GM12865 (cell line): ENCODE measurements around the gene FHAD1.

Source experiments
- DNase-seq: peaks from one replicate; pipeline ENCODE4 v3.0.0; 2010; ENCODE audit warnings: low read depth
- H3K4me3 ChIP-seq: 2 replicates; pipeline ENCODE4 v1.5.1; 2011; ENCODE audit warnings: mild to moderate bottlenecking, low read depth, low read length, control low read depth
- TF ChIP-seq, protein P1 (sequence below): IDR thresholded peaks from 2 replicates; pipeline ENCODE4 v1.5.1; 2011; ENCODE audit warnings: low read length, control low read depth, low read depth, inconsistent platforms; ENCODE audit not compliant: insufficient read depth; ENCODE audit errors: missing control alignments

FHAD1 gene

DNA sequence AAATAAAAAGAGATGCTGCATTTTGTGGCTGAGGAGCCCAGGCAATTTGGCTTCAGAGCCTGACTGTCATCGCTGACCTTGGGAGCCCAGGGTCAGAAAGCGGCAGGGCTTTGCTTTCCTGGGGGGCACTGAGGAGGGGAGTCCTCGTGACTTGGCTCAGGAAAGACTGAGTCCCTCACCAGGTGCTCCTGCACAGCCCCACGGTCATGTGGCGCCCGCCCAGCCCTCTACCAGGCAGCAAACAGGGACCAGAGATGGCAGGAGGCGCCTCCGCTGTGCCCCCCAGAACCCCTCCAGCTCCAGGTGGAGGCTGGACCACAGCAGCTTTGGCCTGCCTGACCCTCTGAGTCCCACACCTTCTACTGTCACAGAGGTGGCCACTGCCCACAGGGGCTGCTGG lies 175.8 kb downstream of the FHAD1 start:
- TF ChIP-seq, protein P1, sequence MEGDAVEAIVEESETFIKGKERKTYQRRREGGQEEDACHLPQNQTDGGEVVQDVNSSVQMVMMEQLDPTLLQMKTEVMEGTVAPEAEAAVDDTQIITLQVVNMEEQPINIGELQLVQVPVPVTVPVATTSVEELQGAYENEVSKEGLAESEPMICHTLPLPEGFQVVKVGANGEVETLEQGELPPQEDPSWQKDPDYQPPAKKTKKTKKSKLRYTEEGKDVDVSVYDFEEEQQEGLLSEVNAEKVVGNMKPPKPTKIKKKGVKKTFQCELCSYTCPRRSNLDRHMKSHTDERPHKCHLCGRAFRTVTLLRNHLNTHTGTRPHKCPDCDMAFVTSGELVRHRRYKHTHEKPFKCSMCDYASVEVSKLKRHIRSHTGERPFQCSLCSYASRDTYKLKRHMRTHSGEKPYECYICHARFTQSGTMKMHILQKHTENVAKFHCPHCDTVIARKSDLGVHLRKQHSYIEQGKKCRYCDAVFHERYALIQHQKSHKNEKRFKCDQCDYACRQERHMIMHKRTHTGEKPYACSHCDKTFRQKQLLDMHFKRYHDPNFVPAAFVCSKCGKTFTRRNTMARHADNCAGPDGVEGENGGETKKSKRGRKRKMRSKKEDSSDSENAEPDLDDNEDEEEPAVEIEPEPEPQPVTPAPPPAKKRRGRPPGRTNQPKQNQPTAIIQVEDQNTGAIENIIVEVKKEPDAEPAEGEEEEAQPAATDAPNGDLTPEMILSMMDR = no peak
- no peak overlapping the region for H3K4me3 ChIP-seq
- no peak for DNase-seq

DNA sequence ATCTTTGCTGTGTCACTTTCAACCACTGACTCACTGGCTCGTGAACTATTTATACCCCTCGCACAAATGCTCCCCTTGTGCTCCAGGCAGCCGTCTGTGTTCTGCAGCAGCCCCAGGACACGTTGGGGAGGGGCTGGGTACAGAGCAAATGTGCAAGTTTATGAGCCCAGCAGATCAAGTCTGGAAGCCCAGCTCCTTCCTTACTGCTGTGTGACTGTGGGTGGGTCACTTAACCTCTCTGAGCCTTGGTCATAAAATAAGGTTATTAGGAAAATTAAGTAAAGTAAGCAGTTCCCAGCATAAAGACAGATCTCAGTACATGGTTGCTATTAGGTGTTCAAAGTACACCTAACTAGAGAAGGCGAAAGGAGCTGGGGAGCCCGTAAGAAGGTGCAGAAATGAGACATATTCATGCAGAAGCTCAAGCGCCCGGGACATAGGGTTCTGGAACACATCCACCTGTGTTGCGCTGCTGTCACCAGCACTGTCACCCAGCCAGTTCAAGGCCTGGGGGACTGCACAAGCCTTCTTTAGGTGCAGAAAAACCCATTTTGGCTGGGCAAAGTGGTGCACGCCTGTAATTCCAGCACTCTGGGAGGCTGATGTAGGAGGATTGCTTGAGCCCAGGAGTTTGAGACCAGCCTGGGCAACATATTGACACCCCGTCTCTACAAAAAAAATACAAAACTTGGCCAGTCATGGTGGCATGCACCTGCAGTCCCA lies 176.5 kb downstream of the FHAD1 start:
- H3K4me3 ChIP-seq = no peak overlapping the region
- TF ChIP-seq, protein P1 = no peak
- no peak for DNase-seq

DNA sequence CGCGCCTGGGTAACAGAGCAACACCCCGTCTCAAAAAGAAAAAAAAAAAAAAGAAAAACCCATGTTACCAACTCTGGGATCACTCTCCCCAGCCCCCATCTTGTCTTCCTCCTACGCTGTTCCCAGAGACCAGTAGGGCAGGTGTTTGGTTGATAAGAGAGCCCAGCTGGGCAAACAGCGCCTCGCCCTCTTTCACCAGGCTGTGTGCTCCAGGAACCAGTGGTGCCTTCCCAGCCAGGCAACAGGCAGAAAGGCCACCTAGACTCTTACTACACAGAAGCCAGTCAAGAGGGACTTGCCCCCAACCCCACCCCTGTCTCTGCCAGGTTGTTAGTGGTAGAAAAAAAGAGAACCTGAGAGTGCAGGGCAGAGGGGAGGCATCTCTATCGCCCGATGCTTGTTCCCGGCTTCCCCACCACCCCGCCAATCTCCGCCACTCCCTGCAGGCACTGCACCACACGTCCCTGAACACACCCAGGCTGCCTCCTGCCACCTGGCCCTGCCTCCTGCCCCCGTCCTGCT lies 177.2 kb downstream of the FHAD1 start:
- TF ChIP-seq, protein P1 = no peak
- DNase-seq = no peak
- H3K4me3 ChIP-seq = no peak overlapping the region

DNA sequence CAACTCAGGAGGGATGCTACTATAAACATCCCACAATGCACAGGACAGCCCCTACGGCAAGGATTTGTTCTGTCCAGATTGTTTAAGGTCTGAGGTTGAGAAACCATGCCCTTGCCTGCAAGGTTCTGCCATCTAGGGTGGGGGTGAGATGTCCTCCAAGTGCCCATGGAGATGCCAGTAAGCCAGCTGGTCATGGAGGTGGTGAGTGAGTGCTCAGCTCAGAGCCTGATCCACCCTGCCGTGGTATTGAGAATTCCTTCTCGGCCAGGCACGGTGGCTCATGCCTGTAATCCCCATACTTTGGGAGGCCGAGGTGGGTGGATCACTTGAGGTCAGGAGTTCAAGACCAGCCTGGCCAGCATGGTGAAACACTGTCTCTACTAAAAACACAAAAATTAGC lies 178.0 kb downstream of the FHAD1 start:
- no peak for DNase-seq
- no peak overlapping the region for H3K4me3 ChIP-seq
- TF ChIP-seq, protein P1 = no peak

DNA sequence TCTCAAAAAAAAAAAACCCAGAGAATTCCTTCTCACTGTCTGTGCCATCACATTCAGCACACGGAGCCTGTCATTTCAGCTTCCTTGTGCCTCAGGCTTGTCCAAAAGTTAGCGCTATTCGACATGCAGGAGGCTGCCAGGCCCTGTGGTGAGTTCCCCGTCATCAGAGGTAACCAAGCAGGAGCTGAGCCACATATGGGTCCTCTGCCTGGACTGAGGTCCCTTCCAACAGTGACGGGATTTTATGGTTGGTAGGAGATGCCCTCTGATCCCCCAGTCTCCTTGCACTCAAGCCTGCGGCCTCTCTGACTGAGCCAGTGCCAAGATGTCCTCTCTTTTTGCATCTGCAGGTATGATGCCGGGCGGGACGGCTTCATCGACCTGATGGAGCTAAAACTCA lies 178.5 kb downstream of the FHAD1 start:
- TF ChIP-seq, protein P1 = no peak
- no peak for DNase-seq
- H3K4me3 ChIP-seq = no peak overlapping the region

DNA sequence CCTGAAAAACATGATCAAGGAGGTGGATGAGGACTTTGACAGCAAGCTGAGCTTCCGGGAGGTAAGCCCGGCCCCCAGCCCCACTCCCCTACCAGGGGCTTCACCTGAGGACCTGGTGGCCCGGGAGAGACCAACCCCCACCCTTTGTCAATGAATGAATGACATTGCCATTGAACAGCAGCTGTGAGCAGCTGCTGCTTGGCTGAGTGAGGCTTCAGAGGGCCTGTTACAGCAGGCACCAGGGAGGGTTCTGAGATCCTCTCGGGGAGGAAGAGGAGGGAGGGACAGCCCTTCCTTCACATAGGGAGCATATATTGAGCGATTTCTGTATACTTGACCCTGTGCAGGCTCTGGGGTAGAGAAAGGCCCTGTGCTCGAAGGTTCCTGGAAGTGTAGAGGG lies 178.9 kb downstream of the FHAD1 start:
- no peak for DNase-seq
- TF ChIP-seq, protein P1 = no peak
- no peak overlapping the region for H3K4me3 ChIP-seq

DNA sequence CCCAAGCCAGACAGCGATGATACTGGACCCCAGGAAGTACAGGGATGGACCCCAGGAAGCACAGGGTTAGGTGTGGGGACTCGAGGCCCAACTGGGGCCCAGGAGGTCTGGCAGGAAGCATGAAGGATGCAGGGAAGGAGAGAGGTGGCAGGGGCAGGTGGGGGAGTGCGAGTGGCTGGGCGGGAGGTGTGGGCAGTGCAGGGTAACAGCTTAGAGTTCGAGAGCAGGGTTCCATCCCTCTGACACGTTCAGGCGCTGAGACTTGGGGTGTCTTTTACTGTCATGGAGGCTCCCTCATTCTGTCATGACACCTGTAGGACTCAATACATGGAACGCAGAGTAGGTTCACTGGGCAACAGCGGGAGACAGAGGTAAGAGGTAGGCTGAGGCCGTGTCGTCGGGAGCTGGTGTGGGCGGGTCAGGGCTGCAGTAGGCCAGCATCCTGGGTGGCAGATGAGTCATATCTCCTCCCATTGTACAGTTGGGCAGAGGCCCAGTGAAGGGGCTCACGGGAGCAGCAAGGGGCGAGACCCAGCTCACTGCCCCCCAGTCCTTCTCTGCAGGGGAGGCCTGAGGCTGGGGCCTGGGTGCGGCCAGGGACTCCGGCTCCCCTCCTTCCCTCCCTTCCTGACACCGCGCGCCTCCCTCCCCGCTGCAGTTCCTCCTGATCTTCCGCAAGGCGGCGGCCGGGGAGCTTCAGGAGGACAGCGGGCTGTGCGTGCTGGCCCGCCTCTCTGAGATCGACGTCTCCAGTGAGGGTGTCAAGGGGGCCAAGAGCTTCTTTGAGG lies 179.7 kb downstream of the FHAD1 start:
- DNase-seq = no peak
- TF ChIP-seq, protein P1 = no peak
- H3K4me3 ChIP-seq = no peak overlapping the region
